K562 (cell line): Measurements from ENCODE around the gene LSR. TPM values are rescaled to one million over a fixed set of nuclear protein-coding genes. Genes with fewer than 3 reads are reported as not detected.

Experiments
- ATAC-seq: fragments of 200-7000 bp; cut with Tn5 transposase; 3 replicates; pipeline ENCODE4 v1.9.1; 2020; ENCODE audit warnings: moderate library complexity
- BruUV-seq: library from RNA; stranded (reverse); fragments of 400-500 nt; replicated peaks from 2 replicates; lab custom pipeline; 2021; lab: Mats Ljungman, UMichigan
- CTCF ChIA-PET: fragments of 300-600 bp; formaldehyde crosslinking; extraction: SDS; loops from one replicate; lab custom pipeline; 2021; ENCODE audit warnings: low intra/inter-chr PET ratio; lab: Yijun Ruan, JAX
- POLR2A ChIA-PET: fragments of 300-600, 350-650 bp; sonication (Branson Sonifier 250); formaldehyde crosslinking; extraction: SDS; loops from one replicate; lab custom pipeline; 2021; ENCODE audit warnings: antibody characterized with exemption, inconsistent platforms; lab: Yijun Ruan, JAX
- DNase-seq, 4 experiments: peaks; one replicate each; pipeline versions ENCODE4 v3.0.0 to v3.0.0-alpha.2; 2011 to 2018; ENCODE audit warnings: low spot score in 3 of 4, mixed read lengths in 3 of 4; ENCODE audit errors: extremely low read depth in 1 of 4
- FAIRE-seq: peaks from 2 replicates; lab custom pipeline; 2011; peaks lifted over from hg19 to GRCh38; lab: Jason Lieb, UNC
- H2AFZ ChIP-seq: 2 replicates; pipeline ENCODE4 v1.6.0; 2011; ENCODE audit warnings: low read depth, low read length, control low read depth, inconsistent platforms
- H3K27ac ChIP-seq: fragments of 200-600 bp; 3 replicates; pipeline ENCODE4 v1.8.0; 2011; ENCODE audit warnings: low read depth, mild to moderate bottlenecking, control low read depth, inconsistent platforms, low read length, moderate library complexity, mixed read lengths; ENCODE audit errors: extremely low read depth
- H3K27me3 ChIP-seq, 2 experiments: fragments of 300-600 bp in 1 of 2; 2 replicates in 1 of 2; 3 replicates in 1 of 2; pipeline versions ENCODE4 v1.6.0 to v1.8.0; 2011; ENCODE audit warnings: inconsistent platforms in 2 of 2, low read length in 2 of 2, mild to moderate bottlenecking in 1 of 2, mixed read lengths in 1 of 2, moderate library complexity in 1 of 2; ENCODE audit not compliant: control insufficient read depth in 2 of 2, insufficient read depth in 2 of 2
- H3K36me3 ChIP-seq: fragments of 300-600 bp; 3 replicates; pipeline ENCODE4 v1.8.0; 2011; ENCODE audit warnings: mild to moderate bottlenecking, low read length, inconsistent platforms; ENCODE audit not compliant: control insufficient read depth, insufficient read depth
- H3K4me1 ChIP-seq, 2 experiments: fragments of 200-600 bp in 1 of 2; replicated peaks in 1 of 2; 2 replicates in 1 of 2; 3 replicates in 1 of 2; pipeline versions ENCODE4 v1.5.1 to v1.8.0; 2011; ENCODE audit warnings: inconsistent platforms in 2 of 2, low read length in 2 of 2, mild to moderate bottlenecking in 1 of 2, mixed read lengths in 1 of 2, moderate library complexity in 1 of 2; ENCODE audit not compliant: control insufficient read depth in 2 of 2, insufficient read depth in 2 of 2
- H3K4me2 ChIP-seq: 2 replicates; pipeline ENCODE4 v1.6.1; 2011; ENCODE audit warnings: low read length, control low read depth, inconsistent platforms, mixed read lengths; ENCODE audit not compliant: insufficient read depth
- H3K4me3 ChIP-seq: fragments of 200-600 bp; sonication (generic), shearing (Covaris generic); 2 replicates; pipeline ENCODE4 v1.5.1; 2016; ENCODE audit warnings: control low read depth, inconsistent platforms
- H3K79me2 ChIP-seq: fragments of 200-600 bp; 3 replicates; pipeline ENCODE4 v1.8.0; 2011; ENCODE audit warnings: low read length, inconsistent platforms; ENCODE audit not compliant: control insufficient read depth, insufficient read depth
- H3K9ac ChIP-seq, 2 experiments: 2 replicates each; pipeline versions ENCODE4 v1.6.0 to v1.6.1; 2011; ENCODE audit warnings: low read depth in 2 of 2, low read length in 2 of 2, control low read depth in 1 of 2, inconsistent platforms in 1 of 2, mild to moderate bottlenecking in 1 of 2, mixed read lengths in 1 of 2; ENCODE audit not compliant: insufficient read depth in 1 of 2
- H3K9me1 ChIP-seq: one replicate; pipeline ENCODE4 v1.6.0; 2011; ENCODE audit warnings: inconsistent platforms, mild to moderate bottlenecking, low read length, moderate library complexity; ENCODE audit not compliant: control insufficient read depth, insufficient read depth
- H3K9me3 ChIP-seq: replicated peaks from 2 replicates; pipeline ENCODE4 v1.5.1; 2011; ENCODE audit warnings: low read depth, low read length, inconsistent platforms; ENCODE audit not compliant: control insufficient read depth, insufficient read depth
- H4K20me1 ChIP-seq: replicated peaks from 2 replicates; pipeline ENCODE4 v1.6.1; 2011; ENCODE audit warnings: low read length, inconsistent platforms, mixed read lengths; ENCODE audit not compliant: control insufficient read depth, insufficient read depth
- JUNB ChIP-seq: fragments of 450-650 bp; formaldehyde crosslinking; conservative IDR thresholded peaks from 2 replicates; pipeline ENCODE4 v1.4.0; 2020; ENCODE audit warnings: mild to moderate bottlenecking
- RBFOX2 ChIP-seq: fragments of 200-400 bp; formaldehyde crosslinking; IDR thresholded peaks from 2 replicates; pipeline ENCODE4 v1.6.1; 2017; ENCODE audit warnings: low read depth, mild to moderate bottlenecking, low read length, moderate library complexity
- RFX5 ChIP-seq: IDR thresholded peaks from 2 replicates; pipeline ENCODE4 v1.6.1; 2011; ENCODE audit warnings: low read depth, mild to moderate bottlenecking, improper control_type of control experiment, low read length
- ZKSCAN1 ChIP-seq: fragments of 150-350 bp; IDR thresholded peaks from 2 replicates; pipeline ENCODE4 v1.6.1; 2016; ENCODE audit warnings: low read depth, low read length
- WGBS: fragments of 100-300 bp; shearing (Covaris generic); methylation state at CpG from one replicate; pipeline ENCODE4 v1.1.6; 2016; ENCODE audit warnings: low coverage, mixed read lengths; ENCODE audit not compliant: insufficient coverage; ENCODE audit errors: missing lambda C conversion rate; 5-methylcytosine and 5-hydroxymethylcytosine counted together
- in situ Hi-C: fragments of 300-500 bp; cut with MboI; formaldehyde crosslinking; loops from 4 replicates; pipeline ENCODE4 v1.15.0; 2018; ENCODE audit warnings: inconsistent platforms, mixed read lengths
- intact Hi-C: fragments of 100-400 bp; cut with micrococcal nuclease; formaldehyde crosslinking; loops from 2 replicates; pipeline ENCODE4 v1.14.2; 2022
- polyA plus RNA-seq, 8 experiments: library from polyadenylated mRNA; depleted of rRNA in 4 of 8; stranded (reverse) in 5 of 8; unstranded in 3 of 8; fragments of >200 nt; fragmentation: Nextera tagmentation in 2 of 8; fragmentation: Illumina TruSeq in 1 of 8; extraction: Ambion mirVana in 2 of 8; extraction: Trizol in 1 of 8; gene quantifications; 2 replicates each; pipeline versions ENCODE4 v1.2.1 to v1.2.3, GENCODE V29; 2011 to 2014; ENCODE audit warnings: inconsistent platforms in 1 of 8, missing spikeins in 1 of 8
- total RNA-seq, 7 experiments: library from RNA; depleted of rRNA in 6 of 7; stranded (reverse); fragments of >200 nt in 6 of 7; fragmentation: Illumina TruSeq in 2 of 7; extraction: Trizol in 2 of 7; gene quantifications; 2 replicates each; pipeline versions ENCODE4 v1.2.1 to v1.2.3, GENCODE V29; 2011 to 2021; ENCODE audit warnings: low replicate concordance in 1 of 7

The LSR gene
- total and polyA plus RNA-seq, 9 of the 15 experiments (the other 6 are each of a cell fraction or from before 2014, with no cell fraction given): 0.44 to 87.9 (median 28.0) TPM

DNA sequence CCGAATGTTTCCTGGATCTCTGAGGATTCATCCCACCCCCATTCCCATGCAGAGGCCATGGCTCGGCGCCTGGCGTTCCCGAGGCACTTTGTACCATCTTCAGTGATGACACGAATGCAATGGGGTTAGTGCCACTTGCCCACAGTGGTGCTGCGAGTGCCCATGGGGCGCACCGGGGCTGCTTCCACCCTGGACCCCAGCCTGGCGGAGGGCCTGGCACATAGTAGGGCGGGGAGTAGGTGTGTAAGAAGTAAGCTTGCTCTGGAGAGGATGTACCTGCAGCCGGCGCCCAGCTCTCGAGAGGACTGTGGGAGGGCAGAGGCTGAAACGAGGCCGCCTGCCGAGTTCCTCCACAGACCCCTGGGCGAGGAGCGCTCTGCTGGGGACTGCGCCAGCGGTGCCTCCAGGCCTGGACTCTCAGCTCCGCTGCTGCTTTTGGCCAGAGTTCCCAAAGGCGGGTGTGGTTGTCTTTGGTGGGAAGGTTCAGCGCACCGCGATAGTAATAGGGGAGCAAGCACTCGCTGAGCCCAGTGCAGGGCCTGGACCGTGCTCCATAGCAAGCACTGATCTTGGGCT lies 28.0 kb downstream of the LSR start:
- H3K27ac ChIP-seq: no peak overlapping the region
- no peaks in the 10 kb centered on the region for H3K9me1 ChIP-seq
- ATAC-seq: no peak
- H4K20me1 ChIP-seq: no peaks in the 10 kb centered on the region
- no TSS peak for BruUV-seq
- no peaks in the 10 kb centered on the region for H3K27me3 ChIP-seq
- no peaks in the 10 kb centered on the region for H3K9me3 ChIP-seq
- H3K36me3 ChIP-seq: peaks cover 54% of the 10 kb centered on the region; the same call in 1 of the 3 replicates
- ChIA-PET POLR2A (interaction anchor here (0.6 to 2.3 kb wide), 4 partner anchors 11 to 20 kb away, joined by 3 to 10 read pairs (median 4); partner anchors contain the start of gene MAG), CTCF (no interaction called here)
- in situ Hi-C loops: loop anchor here (10.0 kb wide), 2 partner anchors 58 to 188 kb away; no protein-coding TSS in a partner anchor
- WGBS: 92% methylated on average over 19 of the region's 28 CpGs
- no peak overlapping the region for H2AFZ ChIP-seq
- H3K9ac ChIP-seq: no peak overlapping the region; a peak in 1 of 4 replicates
- no peak overlapping the region for H3K4me3 ChIP-seq
- no peak overlapping the region for H3K4me2 ChIP-seq
- TF ChIP-seq RFX5 (no peak), RBFOX2 (peak; percentile 10; the same call in 1 of the 2 replicates), ZKSCAN1 (peak; percentile 68), JUNB (CRISPR knock-in tag) (no peak)
- TF ChIP-seq, all 486 proteins: peak for 2
- FAIRE-seq: no peak
- intact Hi-C loops: no loop called here
- Histone ChIP-seq H3K4me1 (peaks cover 2 to 39% of the 10 kb centered on the region in 2 experiments; a peak in 4 of 5 replicates), H3K79me2 (no peaks in the 10 kb centered on the region)
- no peak for DNase-seq
